Neuron (in vitro differentiated cells): Measurements from ENCODE around the gene GSTO1.

Experiments used
- H2AFZ ChIP-seq: one replicate; pipeline ENCODE4 v1.6.1; 2013; ENCODE audit warnings: low read depth, mild to moderate bottlenecking, inconsistent platforms, low read length, moderate library complexity
- H3K27me3 ChIP-seq: one replicate; pipeline ENCODE4 v1.6.1; 2013; ENCODE audit warnings: low read length; ENCODE audit not compliant: insufficient read depth
- H3K36me3 ChIP-seq: one replicate; pipeline ENCODE4 v1.6.1; 2013; ENCODE audit warnings: low read length; ENCODE audit not compliant: insufficient read depth
- H3K4me1 ChIP-seq: one replicate; pipeline ENCODE4 v1.6.1; 2013; ENCODE audit warnings: low read length; ENCODE audit not compliant: insufficient read depth
- H3K4me3 ChIP-seq: 2 replicates; pipeline ENCODE4 v1.5.1; 2013; ENCODE audit warnings: mild to moderate bottlenecking, low read length, moderate library complexity
- H3K9me3 ChIP-seq: one replicate; pipeline ENCODE4 v1.6.1; 2013; ENCODE audit warnings: low read length

GSTO1 gene

GRCh38 chr10:104307576-104308438, 53.1 kb downstream of the GSTO1 start:
- Histone ChIP-seq H3K4me3 (no peak overlapping the region), H3K36me3 (peaks cover 2% of the 10 kb centered on the region), H3K9me3 (no peaks in the 10 kb centered on the region), H3K4me1 (peaks cover 15% of the 10 kb centered on the region), H3K27me3 (no peaks in the 10 kb centered on the region), H2AFZ (no peak overlapping the region)

GRCh38 chr10:104308439-104308903, 53.8 kb downstream of the GSTO1 start:
- H3K9me3 ChIP-seq, result no peaks in the 10 kb centered on the region
- peaks cover 8% of the 10 kb centered on the region for H3K36me3 ChIP-seq
- H3K27me3 ChIP-seq, result no peaks in the 10 kb centered on the region
- H3K4me1 ChIP-seq, result peaks cover 15% of the 10 kb centered on the region
- H2AFZ ChIP-seq, result no peak overlapping the region
- H3K4me3 ChIP-seq, result no peak overlapping the region

GRCh38 chr10:104309980-104310978, 55.6 kb downstream of the GSTO1 start:
- Histone ChIP-seq H3K4me3 (no peak overlapping the region), H3K9me3 (peaks cover 2% of the 10 kb centered on the region), H3K36me3 (peaks cover 25% of the 10 kb centered on the region), H3K4me1 (peaks cover 15% of the 10 kb centered on the region), H2AFZ (no peak overlapping the region), H3K27me3 (no peaks in the 10 kb centered on the region)

- peaks cover 28% of the 10 kb centered on the region for H3K36me3 ChIP-seq
- no peaks in the 10 kb centered on the region for H3K27me3 ChIP-seq
- no peak overlapping the region for H2AFZ ChIP-seq
- peaks cover 2% of the 10 kb centered on the region for H3K9me3 ChIP-seq
- H3K4me1 ChIP-seq, result peaks cover 15% of the 10 kb centered on the region
- H3K4me3 ChIP-seq, result no peak overlapping the region
These were observed 56.6 kb downstream of the GSTO1 start for GRCh38 chr10:104311184-104311720.

GRCh38 chr10:104314591-104315485, 60.1 kb downstream of the GSTO1 start:
- Histone ChIP-seq H3K4me1 (no peaks in the 10 kb centered on the region), H3K4me3 (no peak overlapping the region), H3K27me3 (no peaks in the 10 kb centered on the region), H2AFZ (no peak overlapping the region), H3K9me3 (peaks cover 2% of the 10 kb centered on the region), H3K36me3 (peaks cover 31% of the 10 kb centered on the region)

- Histone ChIP-seq H3K4me1 (no peaks in the 10 kb centered on the region), H2AFZ (no peak overlapping the region), H3K9me3 (peaks cover 2% of the 10 kb centered on the region), H3K27me3 (no peaks in the 10 kb centered on the region), H3K4me3 (no peak overlapping the region), H3K36me3 (peaks cover 31% of the 10 kb centered on the region)
These were observed 60.8 kb downstream of the GSTO1 start for GRCh38 chr10:104315486-104315921.

GRCh38 chr10:104316321-104317099, 61.8 kb downstream of the GSTO1 start:
- H3K4me3 ChIP-seq, result no peak overlapping the region
- H3K36me3 ChIP-seq, result peaks cover 31% of the 10 kb centered on the region
- H3K4me1 ChIP-seq, result no peaks in the 10 kb centered on the region
- no peaks in the 10 kb centered on the region for H3K27me3 ChIP-seq
- peaks cover 2% of the 10 kb centered on the region for H3K9me3 ChIP-seq
- no peak overlapping the region for H2AFZ ChIP-seq
